HG03045 (cell line): Measurements from ENCODE around the gene WDR19.

Experiments used
- ATAC-seq: cut with Tn5 transposase; IDR thresholded peaks from one replicate; pipeline ENCODE4 v1.9.1; 2021; ENCODE audit warnings: mild to moderate bottlenecking, moderate library complexity; ENCODE audit not compliant: unreplicated experiment

The WDR19 gene

DNA sequence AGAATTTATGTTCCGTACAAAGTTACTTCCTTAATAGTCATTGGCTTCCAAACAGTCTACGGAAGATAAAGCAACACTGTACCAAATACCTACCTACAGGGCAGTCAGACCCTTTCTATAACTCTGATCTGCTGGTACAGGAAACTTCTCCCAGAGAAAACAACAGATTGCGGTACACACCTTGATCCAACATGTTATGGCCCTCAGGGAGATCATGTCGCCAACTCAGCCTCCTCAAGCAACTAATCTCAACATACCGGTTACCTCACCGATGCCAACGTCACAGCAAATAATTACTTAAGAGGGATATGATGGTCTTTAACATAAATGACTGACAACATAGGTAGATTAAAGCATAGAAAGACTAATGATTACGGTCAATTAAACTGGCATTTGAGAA is 113.5 kb downstream of the WDR19 start:
- ATAC-seq = no peak

DNA sequence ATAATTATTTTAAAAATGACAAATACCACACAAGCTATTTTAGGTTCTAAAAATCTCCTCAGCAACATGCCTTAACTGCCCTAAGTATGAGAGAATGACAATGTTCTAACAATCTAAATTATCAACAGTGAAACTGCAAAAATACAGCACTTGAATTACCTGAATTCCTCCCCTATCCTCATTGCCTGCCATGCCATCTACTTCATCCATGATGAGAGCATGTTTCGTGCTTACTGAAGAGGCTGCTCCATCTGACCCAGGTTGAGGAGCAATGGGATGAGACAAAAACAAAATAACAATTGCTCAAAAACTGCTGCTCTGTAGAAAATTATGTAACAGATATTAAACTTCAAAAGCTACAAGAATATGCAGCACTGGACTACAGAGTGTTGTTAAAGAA is 120.6 kb downstream of the WDR19 start:
- no peak for ATAC-seq

DNA sequence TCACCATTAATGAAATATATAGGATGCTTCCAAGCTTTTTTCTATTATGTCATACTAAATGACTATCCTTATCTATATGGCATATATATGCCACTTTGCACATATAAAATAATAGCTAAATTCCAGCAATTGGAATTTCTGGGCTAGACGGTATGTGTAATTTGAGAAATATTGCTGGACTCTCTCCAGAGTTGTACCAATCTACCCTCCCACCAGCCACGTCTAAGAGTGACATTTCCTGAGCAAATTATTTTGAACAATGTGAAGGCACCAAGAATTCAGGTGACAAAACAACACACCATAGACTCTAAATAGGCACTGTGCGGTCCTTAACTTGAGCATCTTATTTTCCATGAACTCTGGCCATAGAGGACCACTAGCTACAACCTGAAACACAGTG is 121.5 kb downstream of the WDR19 start:
- no peak for ATAC-seq

DNA sequence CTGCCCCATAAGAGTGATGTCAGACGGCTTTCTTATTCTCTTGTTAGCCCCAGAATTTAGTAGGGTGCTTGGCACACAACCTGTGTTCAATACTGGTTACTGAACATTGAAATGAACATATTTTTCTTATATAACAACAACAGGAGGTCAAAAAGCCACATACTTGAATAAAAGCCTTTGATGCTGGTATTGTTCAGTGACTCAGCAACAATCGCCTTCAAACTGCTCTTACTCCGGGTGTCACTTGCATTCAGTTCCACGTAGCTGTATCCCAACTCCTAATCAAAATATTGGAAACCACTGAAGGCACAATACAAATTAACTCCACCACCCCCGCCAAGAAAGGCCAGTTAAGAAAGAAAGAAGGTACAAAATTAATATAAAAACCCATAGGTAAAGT is 122.3 kb downstream of the WDR19 start:
- ATAC-seq = no peak

DNA sequence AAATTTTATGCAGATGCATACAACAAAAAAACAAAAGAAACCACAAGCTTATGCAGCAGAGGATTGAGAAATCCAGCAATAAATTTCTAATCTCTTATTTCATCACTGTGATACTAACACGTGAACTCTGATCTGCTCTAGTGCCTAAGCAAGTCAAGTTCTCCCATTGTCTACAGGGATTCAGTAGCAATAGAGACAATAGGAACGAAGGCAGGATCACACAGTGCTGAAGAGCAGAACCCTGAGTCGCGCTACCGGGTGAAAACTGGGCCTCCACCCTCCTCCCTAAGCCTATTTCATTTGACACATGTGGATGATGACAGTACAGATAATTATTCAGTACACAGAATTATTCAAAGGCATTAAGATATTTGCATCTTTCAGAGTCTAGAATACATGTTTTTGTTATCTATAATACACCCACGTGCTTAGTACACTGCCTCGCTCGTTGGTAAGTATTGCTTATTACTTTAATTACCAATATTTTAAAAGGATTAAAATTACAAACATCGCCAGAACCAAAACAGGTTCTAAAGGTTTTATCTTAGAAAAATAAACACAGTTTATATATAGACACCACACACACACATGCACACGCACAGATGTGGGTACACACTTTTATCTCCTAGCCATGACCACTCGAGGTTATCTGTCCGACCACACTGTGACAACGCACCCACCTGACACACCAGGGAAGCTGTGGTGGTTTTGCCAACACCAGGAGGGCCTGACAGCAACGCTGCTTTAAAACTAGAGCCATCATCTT is 123.8 kb downstream of the WDR19 start:
- ATAC-seq = no peak

DNA sequence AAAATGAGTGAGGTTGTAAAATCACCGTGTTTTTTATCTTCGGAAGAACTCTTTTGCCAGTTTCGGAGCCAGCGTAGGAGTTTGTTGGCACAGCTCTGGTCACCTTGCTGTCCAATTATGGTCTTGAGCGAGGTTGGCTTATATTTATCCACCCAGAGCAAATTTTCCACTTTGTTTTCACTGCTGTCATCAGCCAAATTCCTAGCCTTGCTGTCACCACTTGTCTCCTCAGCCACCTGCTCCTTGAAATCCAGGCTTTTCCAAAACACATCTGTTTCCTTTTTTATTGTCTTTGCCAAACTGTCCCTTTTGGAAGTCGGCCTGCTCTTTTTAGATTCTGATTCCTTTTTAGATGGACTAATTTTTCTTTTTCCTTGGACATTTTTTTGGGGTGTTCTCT is 126.3 kb downstream of the WDR19 start:
- ATAC-seq = no peak

DNA sequence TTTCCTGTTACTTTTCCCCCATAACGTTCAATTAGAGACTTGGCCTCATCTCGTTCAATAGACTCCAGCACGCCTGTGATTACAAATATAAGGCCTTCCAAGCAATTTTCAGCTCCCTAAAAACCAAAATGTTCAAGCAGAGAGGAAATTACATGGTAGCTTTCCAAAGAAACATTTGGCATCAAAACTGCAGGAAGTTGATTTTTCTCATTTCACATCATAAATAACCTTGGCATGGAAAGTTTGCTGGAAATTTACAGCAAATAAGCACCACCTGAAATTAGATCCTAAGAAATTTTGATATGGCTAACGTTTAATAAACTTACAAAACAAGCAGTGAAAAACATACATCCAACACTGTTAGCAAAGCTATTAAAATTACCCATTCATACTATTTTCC is 130.5 kb downstream of the WDR19 start:
- no peak for ATAC-seq

DNA sequence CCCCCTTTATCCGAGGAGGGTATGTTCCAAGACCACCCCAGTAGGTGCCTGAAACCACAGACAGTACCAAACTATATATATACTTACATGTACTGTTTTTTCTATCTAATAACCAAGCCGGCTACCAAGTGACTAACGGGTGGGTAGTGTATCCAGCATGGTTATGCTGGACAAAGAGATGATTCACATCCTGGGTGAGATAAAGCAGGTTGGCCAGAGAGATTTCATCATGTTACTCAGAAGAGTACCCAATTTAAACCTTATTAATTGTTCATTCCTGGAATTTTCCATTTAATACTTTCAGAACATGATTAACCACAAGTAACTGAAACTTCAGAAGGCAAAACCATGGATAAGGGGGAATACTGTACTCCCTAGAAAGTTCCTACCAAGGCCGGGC is 137.3 kb downstream of the WDR19 start:
- ATAC-seq = no peak

DNA sequence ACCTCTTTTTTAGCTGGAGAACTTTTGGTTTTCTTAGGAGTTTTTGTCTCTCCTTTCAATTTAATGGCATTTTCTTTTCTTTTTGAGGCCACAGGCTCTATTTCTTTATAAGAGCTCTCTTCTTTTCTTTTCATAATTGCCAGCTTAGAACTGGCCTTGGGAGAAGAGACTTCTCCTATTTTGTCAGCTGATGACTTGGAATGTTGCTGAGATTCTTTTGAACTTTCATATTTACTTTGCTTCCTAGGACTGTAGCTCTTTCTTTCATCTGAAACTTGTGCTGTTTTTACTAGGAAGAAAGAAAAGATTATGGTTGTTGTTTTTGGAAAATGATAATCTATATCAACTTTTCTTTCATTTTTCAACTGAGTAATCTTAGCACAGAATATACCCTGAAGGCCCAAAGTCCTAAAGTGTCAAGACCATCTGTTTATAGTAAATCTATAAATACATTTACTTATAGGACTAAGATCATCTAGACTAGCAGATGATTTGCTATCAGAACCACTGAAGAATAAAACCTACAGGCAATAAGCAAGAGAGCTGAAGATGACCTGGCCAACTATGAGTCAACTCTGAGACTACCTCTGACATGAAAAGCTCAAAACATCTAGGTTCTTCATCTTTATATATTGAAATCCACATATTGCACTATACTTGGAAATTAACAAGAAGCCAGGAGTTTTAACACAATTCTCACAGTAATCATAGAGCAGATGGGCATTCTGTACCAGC is 138.2 kb downstream of the WDR19 start:
- ATAC-seq = no peak

DNA sequence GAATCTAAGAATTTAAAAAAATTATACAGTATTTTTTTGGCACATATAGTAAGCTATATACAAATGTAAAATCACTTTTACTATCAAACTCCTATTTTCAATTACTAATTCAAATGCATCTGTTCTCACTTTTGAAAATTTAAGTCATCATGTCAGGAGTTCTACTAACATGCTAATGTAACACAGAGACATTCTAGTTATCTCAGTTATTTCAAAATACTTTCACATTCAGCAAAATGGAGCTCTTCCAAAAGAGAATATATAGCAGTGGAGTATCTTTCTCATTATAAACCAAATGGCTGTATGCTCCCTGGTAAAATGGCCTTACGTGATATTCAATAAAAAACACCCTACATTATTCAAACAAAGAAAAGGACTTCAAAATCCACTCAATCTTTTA is 141.5 kb downstream of the WDR19 start:
- ATAC-seq = no peak

DNA sequence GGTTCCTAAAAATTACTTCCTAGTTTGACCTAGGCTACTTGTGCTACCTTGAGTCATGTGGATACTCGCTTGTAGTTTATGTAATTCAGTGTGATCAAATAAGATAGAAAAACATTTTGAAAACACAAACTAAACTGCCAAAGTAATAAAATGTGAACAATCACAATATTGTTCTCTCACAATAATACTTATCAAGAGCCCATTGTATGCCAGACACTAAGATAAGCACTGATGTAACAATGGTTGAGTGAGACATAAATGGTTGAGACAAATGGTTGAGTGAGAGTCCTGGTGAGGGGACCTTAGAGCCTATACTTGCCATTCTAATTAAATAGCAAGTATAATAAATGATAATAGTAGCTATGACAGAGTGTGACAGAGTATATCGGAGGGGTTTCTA is 142.1 kb downstream of the WDR19 start:
- no peak for ATAC-seq

DNA sequence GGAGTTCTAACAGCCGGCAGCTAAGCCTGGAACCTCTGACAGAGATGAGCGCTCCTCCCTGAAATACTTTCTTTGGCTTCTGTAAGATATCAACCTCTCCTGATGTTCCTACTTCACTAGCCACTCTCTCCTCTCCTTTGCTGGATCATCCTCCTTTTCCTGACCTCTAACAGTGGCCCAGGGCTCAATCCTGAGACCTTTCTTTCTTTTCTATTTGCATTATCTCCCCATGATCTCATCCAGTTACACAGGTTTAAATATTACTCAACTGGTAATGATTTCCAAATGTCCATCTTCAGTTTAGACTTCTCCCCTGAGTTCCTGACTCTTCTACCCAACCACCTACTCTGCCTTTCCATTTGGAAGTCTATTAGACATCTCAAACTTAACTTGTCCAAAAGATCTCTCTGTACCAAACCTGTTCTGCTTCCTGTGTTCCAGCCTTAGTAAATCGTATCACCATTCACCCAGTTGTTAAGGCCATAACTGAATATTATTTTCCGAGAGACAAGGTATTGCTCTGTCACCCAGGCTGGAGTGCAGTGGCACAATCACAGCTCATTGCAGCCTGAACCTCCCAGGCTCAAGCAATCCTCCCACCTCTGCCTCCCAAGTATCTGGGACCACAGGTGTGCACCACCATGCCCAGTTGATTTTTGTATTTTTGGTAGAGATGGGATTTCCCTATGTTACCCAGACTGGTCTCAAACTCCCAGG is 142.7 kb downstream of the WDR19 start:
- no peak for ATAC-seq

DNA sequence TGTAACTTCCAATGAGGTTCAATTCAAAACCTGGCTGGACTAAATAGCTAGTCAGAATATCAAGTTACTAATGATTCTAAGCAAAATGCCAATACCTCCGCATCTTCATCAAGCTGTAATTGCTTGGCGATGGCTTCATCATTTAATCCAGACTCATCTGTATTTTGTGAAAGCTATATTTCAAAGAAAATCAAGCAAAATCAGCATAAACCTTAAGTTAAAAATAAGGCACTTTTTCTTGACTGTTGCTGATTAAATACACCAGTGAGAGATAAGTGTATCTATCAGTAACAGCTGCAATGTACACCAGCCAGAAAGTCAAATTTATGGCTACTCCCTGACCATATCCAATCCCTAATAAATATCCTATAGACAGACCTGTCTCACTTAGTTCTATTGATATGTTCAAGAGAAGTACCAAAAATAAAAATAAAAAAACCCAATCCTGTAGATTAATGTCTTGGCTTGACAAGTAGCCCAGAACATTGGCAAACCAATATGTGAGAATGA is 144.2 kb downstream of the WDR19 start:
- no peak for ATAC-seq

DNA sequence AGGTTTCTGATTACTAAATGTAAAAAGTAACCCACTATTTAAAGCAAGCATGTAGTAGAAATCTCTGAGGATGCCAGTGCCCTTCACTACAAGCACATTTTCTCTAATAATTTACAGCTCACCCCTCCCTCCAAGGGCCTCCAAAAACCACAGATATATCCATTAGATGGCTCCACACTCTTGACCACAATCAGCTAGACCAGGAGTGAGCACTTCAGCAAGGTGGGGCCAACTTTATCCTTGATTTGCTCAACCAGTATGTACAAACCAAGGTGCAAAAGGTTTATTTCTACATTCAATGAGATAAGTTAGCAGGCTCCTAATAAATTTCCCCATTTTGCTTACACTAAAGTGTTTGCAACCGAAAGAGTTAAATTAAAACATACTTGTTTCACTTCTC is 148.0 kb downstream of the WDR19 start:
- ATAC-seq = no peak

DNA sequence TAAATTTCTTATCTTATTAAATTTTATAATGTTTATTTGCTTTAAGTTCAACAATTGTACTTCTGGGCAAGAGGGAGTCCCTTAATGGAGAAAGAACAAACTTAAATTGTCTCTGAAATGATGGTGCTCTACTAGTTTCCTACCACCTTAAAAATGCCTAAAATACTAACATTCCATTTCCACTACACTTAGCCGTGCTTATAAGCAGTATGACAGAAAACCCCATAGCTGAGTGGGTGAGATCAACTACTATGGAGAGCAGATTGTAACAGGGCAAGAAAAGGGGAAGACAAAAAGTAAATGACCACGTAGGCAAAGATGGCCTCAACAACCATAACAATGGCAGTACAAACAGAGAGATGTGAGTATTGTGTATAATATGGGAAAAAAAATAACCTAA is 148.9 kb downstream of the WDR19 start:
- no peak for ATAC-seq
